Panc1 (cell line): ENCODE results near the gene IL1A. TPM values are rescaled to one million over a fixed set of nuclear protein-coding genes. Genes with fewer than 3 reads are reported as not detected.

Source experiments
- ATAC-seq: fragments of 200-7000 bp; cut with Tn5 transposase; 2 replicates; pipeline ENCODE4 v1.9.1; 2020; ENCODE audit warnings: mild to moderate bottlenecking, moderate library complexity
- BruUV-seq: library from RNA; stranded (reverse); fragments of 400-500 nt; replicated peaks from 2 replicates; lab custom pipeline; 2021; lab: Mats Ljungman, UMichigan
- CTCF ChIA-PET: fragments of 300-600 bp; sonication (Branson Sonifier 250); formaldehyde crosslinking; loops from one replicate; lab custom pipeline; 2022; ENCODE audit warnings: antibody characterized with exemption; lab: Charles Lee
- POLR2A ChIA-PET: fragments of 300-600 bp; sonication (Branson Sonifier 250); formaldehyde crosslinking; loops from one replicate; lab custom pipeline; 2022; ENCODE audit warnings: antibody characterized with exemption; lab: Charles Lee
- DNase-seq: peaks from one replicate; pipeline ENCODE4 v3.0.0-alpha.2; 2010; ENCODE audit warnings: low read depth, low spot score
- H3K27ac ChIP-seq: 2 replicates; pipeline ENCODE4 v1.5.1; 2011; ENCODE audit warnings: mild to moderate bottlenecking, low read length, inconsistent platforms
- H3K27me3 ChIP-seq: fragments of 200-500 bp; sonication (Bioruptor generic); 2 replicates; pipeline ENCODE4 v1.6.0; 2014; ENCODE audit warnings: low read length, inconsistent platforms; ENCODE audit not compliant: control insufficient read depth, insufficient read depth
- H3K36me3 ChIP-seq: fragments of 200-500 bp; sonication (Bioruptor generic); 2 replicates; pipeline ENCODE4 v1.5.1; 2014; ENCODE audit warnings: inconsistent platforms, mild to moderate bottlenecking, low read length, moderate library complexity; ENCODE audit not compliant: control insufficient read depth, insufficient read depth
- H3K4me1 ChIP-seq: 2 replicates; pipeline ENCODE4 v1.5.1; 2011; ENCODE audit warnings: inconsistent platforms, mild to moderate bottlenecking, low read length, moderate library complexity; ENCODE audit not compliant: control insufficient read depth, insufficient read depth
- H3K4me3 ChIP-seq, 2 experiments: 2 replicates each; pipeline ENCODE4 v1.5.1; 2011 to 2012; ENCODE audit warnings: low read depth in 2 of 2, low read length in 2 of 2, mild to moderate bottlenecking in 2 of 2, inconsistent platforms in 1 of 2, moderate library complexity in 1 of 2
- H3K9me3 ChIP-seq: fragments of 200-500 bp; sonication (Bioruptor generic); 2 replicates; pipeline ENCODE4 v1.5.1; 2014; ENCODE audit warnings: low read depth, mild to moderate bottlenecking, inconsistent platforms, low read length, moderate library complexity; ENCODE audit not compliant: control insufficient read depth, insufficient read depth
- POLR2AphosphoS5 ChIP-seq: IDR thresholded peaks from 2 replicates; pipeline ENCODE4 v1.6.1; 2012; ENCODE audit warnings: mild to moderate bottlenecking, low read depth, low read length, moderate library complexity
- REST ChIP-seq, 2 experiments: IDR thresholded peaks; 2 replicates each; pipeline ENCODE4 v1.6.1; 2011 to 2012; ENCODE audit warnings: low read depth in 2 of 2, control low read depth in 1 of 2, low read length in 1 of 2, mild to moderate bottlenecking in 1 of 2, moderate library complexity in 1 of 2; ENCODE audit not compliant: insufficient read depth in 1 of 2
- SIN3A ChIP-seq: IDR thresholded peaks from 2 replicates; pipeline ENCODE4 v1.6.1; 2012; ENCODE audit warnings: low read depth, mild to moderate bottlenecking, low read length, moderate library complexity, borderline replicate concordance; ENCODE audit not compliant: insufficient read depth
- TCF7L2 ChIP-seq: IDR thresholded peaks from 2 replicates; pipeline ENCODE4 v1.6.1; 2011; ENCODE audit warnings: mild to moderate bottlenecking, low read depth, low read length, inconsistent platforms
- in situ Hi-C: cut with HindIII; loops from 2 replicates; pipeline ENCODE4 v1.10.0; 2016; ENCODE audit warnings: low sequenced_read_pairs, low pct_unique_long_range_greater_than_20kb
- intact Hi-C: fragments of 100-400 bp; cut with micrococcal nuclease; formaldehyde crosslinking; loops from one replicate; pipeline ENCODE4 v1.10.0; 2022; ENCODE audit not compliant: unreplicated experiment
- total RNA-seq: library from RNA; stranded (reverse); gene quantifications from one replicate; pipeline ENCODE4 v1.2.1, GENCODE V29; 2021; ENCODE audit not compliant: unreplicated experiment
- TF ChIP-seq, protein P1 (sequence below): fragments of 450-650 bp; IDR thresholded peaks from 2 replicates; pipeline ENCODE4 v1.5.1; 2017; ENCODE audit warnings: mild to moderate bottlenecking

Gene IL1A
- total RNA-seq, 1 experiment from 2014 or later: not detected

DNA sequence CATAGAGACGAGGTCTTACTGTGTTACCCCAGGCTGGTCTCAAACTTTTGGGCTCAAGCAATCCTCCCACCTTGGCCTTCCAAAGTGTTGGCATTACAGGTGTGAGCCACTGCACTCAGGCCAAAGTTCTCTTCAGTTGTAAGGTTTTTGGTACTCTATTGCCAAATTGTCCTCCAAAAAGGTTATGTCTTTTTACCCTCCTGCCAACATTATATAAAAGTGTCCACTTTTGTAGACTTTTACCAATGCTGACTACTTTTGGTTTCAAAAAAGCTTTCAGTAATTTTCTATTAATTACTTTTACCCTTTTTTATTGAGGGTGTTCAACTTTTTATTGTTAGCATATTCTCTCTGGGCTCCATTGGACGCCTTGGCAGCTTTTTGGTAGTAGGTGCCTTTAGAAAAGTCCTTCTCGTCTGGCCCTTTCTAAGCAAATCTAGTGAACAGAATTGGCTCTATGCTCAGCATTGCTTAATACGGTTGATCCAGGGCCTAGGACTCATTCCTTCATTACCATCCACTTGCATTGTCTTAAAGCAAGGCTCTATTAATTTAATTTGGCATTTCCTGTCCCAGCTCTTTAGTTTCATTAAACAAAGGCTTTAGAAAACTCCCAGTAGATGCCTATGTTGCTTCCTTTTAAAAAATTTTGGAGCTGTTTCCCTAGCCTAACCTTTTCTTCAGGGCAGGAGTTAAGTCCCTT lies 16.7 kb upstream of the IL1A start:
- Histone ChIP-seq H3K4me3 (no peak overlapping the region), H3K36me3 (no peaks in the 10 kb centered on the region), H3K27ac (no peak overlapping the region), H3K9me3 (no peaks in the 10 kb centered on the region), H3K4me1 (no peaks in the 10 kb centered on the region), H3K27me3 (no peaks in the 10 kb centered on the region)
- in situ Hi-C loops (no loop called here), intact Hi-C loops (no loop called here)
- ChIA-PET CTCF (no interaction called here), POLR2A (interaction anchor here (0.6 kb wide), 2 partner anchors 38 to 242 kb away, joined by 3 read pairs; no protein-coding TSS in a partner anchor)
- DNase-seq: no peak
- no TSS peak for BruUV-seq
- TF ChIP-seq, protein P1, sequence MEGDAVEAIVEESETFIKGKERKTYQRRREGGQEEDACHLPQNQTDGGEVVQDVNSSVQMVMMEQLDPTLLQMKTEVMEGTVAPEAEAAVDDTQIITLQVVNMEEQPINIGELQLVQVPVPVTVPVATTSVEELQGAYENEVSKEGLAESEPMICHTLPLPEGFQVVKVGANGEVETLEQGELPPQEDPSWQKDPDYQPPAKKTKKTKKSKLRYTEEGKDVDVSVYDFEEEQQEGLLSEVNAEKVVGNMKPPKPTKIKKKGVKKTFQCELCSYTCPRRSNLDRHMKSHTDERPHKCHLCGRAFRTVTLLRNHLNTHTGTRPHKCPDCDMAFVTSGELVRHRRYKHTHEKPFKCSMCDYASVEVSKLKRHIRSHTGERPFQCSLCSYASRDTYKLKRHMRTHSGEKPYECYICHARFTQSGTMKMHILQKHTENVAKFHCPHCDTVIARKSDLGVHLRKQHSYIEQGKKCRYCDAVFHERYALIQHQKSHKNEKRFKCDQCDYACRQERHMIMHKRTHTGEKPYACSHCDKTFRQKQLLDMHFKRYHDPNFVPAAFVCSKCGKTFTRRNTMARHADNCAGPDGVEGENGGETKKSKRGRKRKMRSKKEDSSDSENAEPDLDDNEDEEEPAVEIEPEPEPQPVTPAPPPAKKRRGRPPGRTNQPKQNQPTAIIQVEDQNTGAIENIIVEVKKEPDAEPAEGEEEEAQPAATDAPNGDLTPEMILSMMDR: no peak
- TF ChIP-seq SIN3A (no peak), TCF7L2 (no peak), POLR2AphosphoS5 (no peak), REST (IDR thresholded peaks at IDR 0.05; ENCODE audit: insufficient read depth in 1 of 2, low read depth in 2 of 2, low read length in 1 of 2) (no peak)
- no peak for ATAC-seq

- intact Hi-C loops (no loop called here), in situ Hi-C loops (no loop called here)
- ChIA-PET CTCF (no interaction called here), POLR2A (no interaction called here)
- no TSS peak for BruUV-seq
- no peak for ATAC-seq
- H3K4me1 ChIP-seq: no peaks in the 10 kb centered on the region
- H3K27me3 ChIP-seq: no peaks in the 10 kb centered on the region
- DNase-seq: no peak
- H3K9me3 ChIP-seq: no peaks in the 10 kb centered on the region
- H3K4me3 ChIP-seq: no peak overlapping the region
- H3K36me3 ChIP-seq: no peaks in the 10 kb centered on the region
- H3K27ac ChIP-seq: no peak overlapping the region
- TF ChIP-seq, protein P1: no peak
- no peak for TF ChIP-seq POLR2AphosphoS5
- TF ChIP-seq TCF7L2: no peak
- TF ChIP-seq REST (IDR thresholded peaks at IDR 0.05; ENCODE audit: insufficient read depth in 1 of 2, low read depth in 2 of 2, low read length in 1 of 2): no peak
- no peak for TF ChIP-seq SIN3A
These were observed 15.0 kb upstream of the IL1A start for GRCh38 chr2:112798979-112799975.
